Adrenal gland (tissue), 12 donors: ENCODE measurements around the gene ZNF391. TPM values are rescaled to one million over a fixed set of nuclear protein-coding genes. Genes with fewer than 3 reads are reported as not detected.

Experiments used
- DNase-seq, 7 donors: peaks; one replicate each; pipeline ENCODE4 v3.0.0-alpha.2; 2019 to 2020
- H3K27ac ChIP-seq, 5 donors: fragments of 200-600 bp; sonication (generic) in 4 of 5; 1 replicate in 3 of 5; 2 replicates in 2 of 5; pipeline versions ENCODE4 v1.5.1 to v1.8.0; 2016 to 2020; ENCODE audit warnings: mild to moderate bottlenecking in 1 of 5
- H3K27me3 ChIP-seq: fragments of 200-600 bp; 2 replicates; pipeline ENCODE4 v1.8.0; 2021
- H3K36me3 ChIP-seq, 2 donors: fragments of 200-600 bp; replicated peaks in 1 of 2; 1 replicate in 1 of 2; 2 replicates in 1 of 2; pipeline versions ENCODE4 v1.5.1 to v1.8.0; 2018 to 2022
- H3K4me1 ChIP-seq, 2 donors: fragments of 200-600 bp; replicated peaks in 1 of 2; 1 replicate in 1 of 2; 2 replicates in 1 of 2; pipeline versions ENCODE4 v1.5.1 to v1.8.0; 2018 to 2021
- H3K4me3 ChIP-seq, 4 donors: fragments of 200-600 bp; sonication (generic) in 3 of 4; one replicate each; pipeline ENCODE4 v1.5.1; 2016 to 2018
- H3K9me3 ChIP-seq, 3 donors: fragments of 200-600 bp; sonication (generic) in 1 of 3; replicated peaks in 1 of 3; 1 replicate in 2 of 3; 2 replicates in 1 of 3; pipeline versions ENCODE4 v1.5.1 to v1.8.0; 2016 to 2021
- CTCF ChIP-seq, 6 experiments: fragments of 450-650 bp in 4 of 6; fragments of 200-600 bp in 2 of 6; sonication (generic) in 1 of 6; IDR thresholded peaks; 1 replicate in 5 of 6; 2 replicates in 1 of 6; pipeline versions ENCODE4 v1.5.1 to v1.8.0; 2016 to 2021; ENCODE audit warnings: antibody characterized with exemption in 6 of 6, mild to moderate bottlenecking in 2 of 6, moderate library complexity in 1 of 6
- POLR2A ChIP-seq, 2 donors: fragments of 450-650 bp; IDR thresholded peaks; one replicate each; pipeline ENCODE4 v1.6.1; 2017; ENCODE audit warnings: antibody characterized with exemption in 2 of 2, mild to moderate bottlenecking in 2 of 2, moderate library complexity in 1 of 2
- WGBS, 4 donors: extraction: QIAGEN DNeasy Blood & Tissue Kit in 2 of 4; methylation state at CpG; one replicate each; pipeline versions ENCODE4 v1.1.5 to v1.1.7; 2013 to 2017; 5-methylcytosine and 5-hydroxymethylcytosine counted together
- intact Hi-C, 2 donors: fragments of 100-400 bp; cut with DNase I; formaldehyde crosslinking; loops; one replicate each; pipeline versions ENCODE4 v1.14.1 to v1.15.0; 2022 to 2023
- polyA plus RNA-seq, 3 donors: library from polyadenylated mRNA; stranded (reverse); fragments of 200-250 nt in 2 of 3; fragments of 350-450 nt in 1 of 3; fragmentation: Illumina TruSeq in 1 of 3; extraction: RNeasy Lipid Tissue Mini Kit (QIAGEN cat#74804) in 1 of 3; gene quantifications; one replicate each; pipeline ENCODE4 v1.2.3, GENCODE V29; 2013 to 2014
- total RNA-seq, 9 donors: library from RNA; depleted of rRNA in 4 of 9; stranded (reverse); fragments of >200 nt in 4 of 9; fragments of 120-200 nt in 1 of 9; fragmentation: NEBNext Ultra II Directional in 1 of 9; extraction: Animal tissue kit (Norgen Biotek cat#: 25700) in 1 of 9; gene quantifications; one replicate each; pipeline versions ENCODE4 v1.1.0 to v1.2.4, GENCODE V29; 2013 to 2023
- donor health status: healthy with polysubstance abuse.
- donor health status: Bipolar disorder and iron deficiency.
- donor health status: DM: yes; HTN: yes; CAD: no.
- donor health status: DM: no; HTN: no; CAD: no.
- donor health status: DM: no; HTN: no; CAD: no.
- donor health status: DM: yes; HTN: yes; CAD: no.

ZNF391 gene
- total and polyA plus RNA-seq, 12 donors, result 1.0 to 8.9 (median 3.7) TPM

GRCh38 chr6:27400877-27401642 lies 12.5 kb downstream of the ZNF391 start:
- Histone ChIP-seq H3K27ac (no peak overlapping the region), H3K4me1 (no peaks in the 10 kb centered on the region), H3K36me3 (no peaks in the 10 kb centered on the region), H3K9me3 (peaks cover 0 to 36% (median 11%) of the 10 kb centered on the region in 3 donors), H3K27me3 (no peaks in the 10 kb centered on the region), H3K4me3 (no peak overlapping the region)
- DNase-seq, result no peak
- WGBS, 4 donors, result 93 to 96% (median 94%) methylated on average over 16 of the region's 16 CpGs
- TF ChIP-seq POLR2A (IDR thresholded peaks at IDR 0.05) (no peak), CTCF (IDR thresholded peaks at IDR 0.05) (no peak)
- intact Hi-C loops, result no loop called here

GRCh38 chr6:27406085-27406484 lies 17.5 kb downstream of the ZNF391 start:
- 81 to 87% (median 83%) methylated on average over 3 of the region's 3 CpGs for WGBS, 4 donors
- Histone ChIP-seq H3K36me3 (no peaks in the 10 kb centered on the region), H3K4me3 (no peak overlapping the region), H3K27me3 (no peaks in the 10 kb centered on the region), H3K9me3 (peaks cover 0 to 21% (median 11%) of the 10 kb centered on the region in 3 donors), H3K4me1 (no peaks in the 10 kb centered on the region), H3K27ac (no peak overlapping the region)
- TF ChIP-seq POLR2A (IDR thresholded peaks at IDR 0.05), result no peak
- TF ChIP-seq CTCF (IDR thresholded peaks at IDR 0.05), result no peak
- DNase-seq, result no peak
- intact Hi-C loops, result no loop called here

DNA sequence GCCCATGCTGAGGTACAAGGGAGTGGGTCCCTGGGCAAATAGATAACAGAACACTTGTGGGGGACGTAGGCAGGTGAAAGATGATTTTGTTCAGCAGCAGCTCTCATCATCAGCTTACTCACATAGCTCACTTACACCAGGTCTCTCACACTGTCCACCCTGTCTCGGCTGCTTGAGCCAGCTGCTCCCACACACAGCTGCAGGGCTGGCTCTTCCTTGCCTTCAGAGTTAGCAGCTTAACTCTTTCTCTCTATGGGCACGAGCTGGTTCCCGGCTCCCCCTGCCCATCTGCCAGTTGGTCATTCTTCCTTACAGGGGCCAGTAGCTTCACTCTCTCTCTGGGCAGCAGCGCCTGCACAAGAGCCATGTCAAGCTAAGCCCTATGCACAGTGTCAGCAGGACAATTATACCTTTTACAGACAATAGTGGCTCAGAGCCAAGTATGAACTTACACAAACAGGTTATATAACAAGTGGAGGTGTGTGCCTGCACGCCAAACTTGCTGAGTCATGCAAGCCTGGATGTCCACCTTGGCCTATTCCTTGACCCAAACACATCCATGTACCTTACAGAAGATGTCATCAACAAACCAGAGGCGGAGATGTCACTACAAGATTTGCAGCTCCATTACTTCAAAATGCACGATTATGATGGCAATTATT lies 18.7 kb downstream of the ZNF391 start:
- H3K9me3 ChIP-seq, result peaks cover 0 to 9% (median 7%) of the 10 kb centered on the region in 3 donors
- H3K4me3 ChIP-seq, result no peak overlapping the region
- TF ChIP-seq CTCF (IDR thresholded peaks at IDR 0.05), result no peak
- no peak for TF ChIP-seq POLR2A (IDR thresholded peaks at IDR 0.05)
- 66 to 79% (median 78%) methylated on average over 8 of the region's 8 CpGs for WGBS, 4 donors
- H3K4me1 ChIP-seq, result no peaks in the 10 kb centered on the region
- no peaks in the 10 kb centered on the region for H3K36me3 ChIP-seq
- intact Hi-C loops, result no loop called here
- no peak for DNase-seq
- H3K27ac ChIP-seq, result no peak overlapping the region
- no peaks in the 10 kb centered on the region for H3K27me3 ChIP-seq

DNA sequence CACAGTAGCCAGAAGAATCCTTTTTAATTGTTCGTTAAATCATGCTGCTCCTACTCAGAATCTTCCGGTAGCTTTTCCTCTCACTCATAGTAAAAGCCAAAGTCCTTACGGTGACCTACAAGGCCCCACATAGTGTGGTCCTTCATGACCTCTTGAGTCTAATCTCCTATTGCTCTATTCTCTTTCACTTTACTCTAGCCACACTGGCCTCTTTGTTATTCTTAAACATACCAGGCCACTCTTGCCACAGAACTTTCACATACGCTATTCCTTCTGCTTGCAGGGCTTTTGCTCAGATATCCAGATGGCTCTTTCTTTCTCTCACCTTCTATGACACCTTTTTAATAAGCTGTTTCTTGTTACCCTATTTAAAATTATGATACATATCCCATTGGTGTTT lies 25.7 kb downstream of the ZNF391 start:
- TF ChIP-seq CTCF (IDR thresholded peaks at IDR 0.05) (no peak), POLR2A (IDR thresholded peaks at IDR 0.05) (no peak)
- Histone ChIP-seq H3K4me3 (no peak overlapping the region), H3K27me3 (no peaks in the 10 kb centered on the region), H3K9me3 (no peaks in the 10 kb centered on the region), H3K36me3 (no peaks in the 10 kb centered on the region), H3K4me1 (no peaks in the 10 kb centered on the region), H3K27ac (no peak overlapping the region)
- no peak for DNase-seq
- intact Hi-C loops, result no loop called here
- WGBS, 4 donors, result 79 to 90% (median 84%) methylated on average over 4 of the region's 4 CpGs
